Embryonic facial prominence (tissue), 1 donor: ENCODE results near the gene OR2F2.

Source experiments
- DNase-seq: peaks from one replicate; pipeline ENCODE4 v3.0.0-alpha.2; 2016; ENCODE audit errors: extremely low spot score

Gene OR2F2

DNA sequence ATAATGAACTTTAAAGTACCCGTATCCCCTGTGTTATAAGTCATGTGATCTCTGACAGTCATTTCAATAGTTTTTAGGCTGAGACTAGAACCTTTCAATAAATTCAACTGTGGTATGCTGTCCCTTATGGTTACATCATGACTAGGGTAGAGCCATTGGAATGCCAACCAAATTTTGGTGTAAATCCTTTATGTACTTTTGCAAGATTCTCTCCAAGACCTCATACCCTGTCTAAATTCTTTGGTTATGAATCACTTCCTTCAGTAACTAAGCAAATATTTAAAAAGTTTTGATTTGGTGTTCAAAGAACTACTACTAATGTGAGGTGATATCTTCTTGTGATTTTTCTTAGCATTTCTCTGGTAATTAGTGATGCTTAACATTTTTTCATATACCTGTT is 44.3 kb downstream of the OR2F2 start:
- no peak for DNase-seq

DNA sequence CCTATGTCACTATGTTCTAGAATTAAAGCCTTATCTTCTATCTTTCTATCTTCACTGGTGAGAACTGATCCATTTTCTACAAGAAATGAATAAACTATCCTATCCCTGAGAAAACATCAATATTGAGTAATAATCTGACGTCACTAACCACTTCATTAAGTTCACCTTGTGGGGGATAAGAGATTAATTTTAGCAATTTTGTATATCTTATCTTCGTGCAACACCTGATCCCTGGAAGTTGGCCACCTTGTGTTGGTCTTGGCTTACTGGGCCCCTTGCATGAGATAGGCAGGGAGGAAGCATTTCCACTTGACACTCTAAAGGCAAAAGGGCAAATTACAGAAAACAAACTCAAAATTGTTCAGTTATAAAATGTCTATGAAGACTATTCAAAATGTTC is 45.0 kb downstream of the OR2F2 start:
- DNase-seq = no peak

DNA sequence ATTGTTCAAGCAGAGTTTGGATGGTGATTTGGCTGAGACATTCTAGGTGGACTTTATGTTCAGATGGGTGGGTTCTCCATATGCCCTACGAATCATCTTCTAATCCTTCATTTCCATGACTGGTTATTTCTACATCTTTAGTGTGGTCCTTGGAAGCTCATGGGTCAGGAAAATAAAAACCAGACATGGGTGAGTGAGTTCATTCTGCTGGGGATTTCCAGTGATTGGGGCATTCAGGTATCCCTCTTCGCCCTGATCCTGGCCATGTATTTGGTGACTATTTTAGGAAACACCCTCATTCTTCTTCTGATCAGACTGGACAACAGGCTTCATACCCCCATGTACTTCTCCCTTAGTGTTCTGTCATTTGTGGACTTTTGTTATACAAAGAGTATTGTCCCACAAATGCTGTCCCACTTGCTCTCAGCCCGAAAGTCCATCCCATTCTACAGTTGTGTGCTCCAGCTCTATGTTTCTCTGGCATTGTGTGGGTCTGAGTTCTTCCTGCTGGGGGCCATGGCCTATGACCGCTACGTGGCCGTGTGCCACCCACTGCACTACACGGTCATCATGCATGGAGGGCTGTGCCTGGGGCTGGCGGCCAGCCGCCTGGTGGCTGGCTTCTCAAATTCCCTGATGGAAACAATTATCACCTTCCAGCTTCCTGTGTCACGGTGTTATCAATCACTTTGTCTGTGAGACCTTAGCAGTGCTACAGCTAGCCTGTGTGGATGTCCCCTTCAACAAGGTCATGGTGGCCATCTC is 45.9 kb downstream of the OR2F2 start:
- no peak for DNase-seq

DNA sequence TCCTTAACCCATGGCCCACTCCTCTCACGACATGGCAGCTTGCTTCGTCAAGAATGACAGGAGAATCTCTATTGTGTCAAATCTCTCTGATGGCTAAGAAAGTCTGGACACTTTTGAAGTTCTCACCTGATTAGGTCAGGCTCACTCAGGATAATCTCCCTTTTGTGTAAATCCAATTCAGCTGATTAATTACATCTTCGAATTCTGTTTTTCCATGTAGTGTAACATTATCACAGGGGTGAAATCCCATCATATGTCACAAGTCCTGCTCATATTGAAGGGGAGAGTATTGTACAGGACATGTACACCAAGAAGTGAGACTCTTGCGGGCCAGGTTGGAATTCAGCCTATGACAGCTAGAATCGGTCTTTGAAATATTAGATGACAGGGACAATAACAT is 48.9 kb downstream of the OR2F2 start:
- no peak for DNase-seq
